NK-92 (cell line): ENCODE measurements around the gene NFE2L2.
"Not testable (repeated sequence)": the region's sequence is repeated elsewhere in the genome, so short reads cannot be mapped to it uniquely, and the experiment has no call there.

Experiments
- DNase-seq: peaks from one replicate; lab custom pipeline; 2025; ENCODE audit not compliant: unreplicated experiment; lab: John Stamatoyannopoulos, UW

NFE2L2 gene

GRCh38 chr2:177258059-177258458, 6.5 kb downstream of the NFE2L2 start:
- DNase-seq: no peak

- DNase-seq: no peak
Observed at GRCh38 chr2:177257471-177257870, 7.1 kb downstream of the NFE2L2 start.

GRCh38 chr2:177256695-177257094, 7.8 kb downstream of the NFE2L2 start:
- no peak for DNase-seq

GRCh38 chr2:177256026-177256425, 8.5 kb downstream of the NFE2L2 start:
- no peak for DNase-seq

- DNase-seq: no peak
Observed at GRCh38 chr2:177255227-177255601, 9.3 kb downstream of the NFE2L2 start.

- DNase-seq: no peak
Observed at GRCh38 chr2:177254433-177255226, 9.9 kb downstream of the NFE2L2 start.

GRCh38 chr2:177253704-177254103, 10.8 kb downstream of the NFE2L2 start:
- no peak for DNase-seq

GRCh38 chr2:177252808-177253531, 11.6 kb downstream of the NFE2L2 start:
- DNase-seq: no peak

- DNase-seq: no peak
Observed at GRCh38 chr2:177251165-177251542, 13.4 kb downstream of the NFE2L2 start.

GRCh38 chr2:177250461-177250860, 14.1 kb downstream of the NFE2L2 start:
- no peak for DNase-seq

- no peak for DNase-seq
Observed at GRCh38 chr2:177249038-177249437, 15.5 kb downstream of the NFE2L2 start.

- DNase-seq: no peak
Observed at GRCh38 chr2:177247693-177248262, 16.7 kb downstream of the NFE2L2 start.

GRCh38 chr2:177246523-177247030, 17.9 kb downstream of the NFE2L2 start:
- not testable (repeated sequence) for DNase-seq

GRCh38 chr2:177246000-177246399, 18.5 kb downstream of the NFE2L2 start:
- no peak for DNase-seq

GRCh38 chr2:177245010-177245422, 19.5 kb downstream of the NFE2L2 start:
- no peak for DNase-seq

- DNase-seq: no peak
Observed at GRCh38 chr2:177244244-177244771, 20.2 kb downstream of the NFE2L2 start.

- DNase-seq: no peak
Observed at GRCh38 chr2:177243476-177243875, 21.1 kb downstream of the NFE2L2 start.

- DNase-seq: no peak
Observed at GRCh38 chr2:177243073-177243472, 21.5 kb downstream of the NFE2L2 start.

- no peak for DNase-seq
Observed at GRCh38 chr2:177242121-177242987, 22.2 kb downstream of the NFE2L2 start.

- DNase-seq: no peak
Observed at GRCh38 chr2:177241711-177242120, 22.8 kb downstream of the NFE2L2 start.
